Small intestine (tissue), 7 donors: ENCODE data around the gene C14orf132. TPM values are rescaled to one million over a fixed set of nuclear protein-coding genes. Genes with fewer than 3 reads are reported as not detected.
"Not testable (repeated sequence)": the region's sequence is repeated elsewhere in the genome, so short reads cannot be mapped to it uniquely, and the experiment has no call there.

Experiments
- DNase-seq, 2 donors: peaks; one replicate each; pipeline versions ENCODE4 v3.0.0 to v3.0.0-alpha.2; 2013
- FAIRE-seq: peaks from 2 replicates; lab custom pipeline; 2012; peaks lifted over from hg19 to GRCh38; lab: Jason Lieb, UNC
- H3K27ac ChIP-seq, 3 donors: one replicate each; pipeline ENCODE4 v1.5.1; 2013; ENCODE audit warnings: low read length in 2 of 3, mild to moderate bottlenecking in 2 of 3, control low read depth in 1 of 3, inconsistent platforms in 1 of 3, low read depth in 1 of 3, moderate library complexity in 1 of 3
- H3K27me3 ChIP-seq, 3 donors: one replicate each; pipeline ENCODE4 v1.6.1; 2013; ENCODE audit warnings: low read length in 3 of 3, inconsistent platforms in 1 of 3; ENCODE audit not compliant: control insufficient read depth in 3 of 3, insufficient read depth in 3 of 3
- H3K36me3 ChIP-seq, 3 donors: one replicate each; pipeline ENCODE4 v1.6.1; 2013; ENCODE audit warnings: low read length in 3 of 3, inconsistent platforms in 1 of 3, low read depth in 1 of 3, mild to moderate bottlenecking in 1 of 3, moderate library complexity in 1 of 3; ENCODE audit not compliant: control insufficient read depth in 3 of 3, insufficient read depth in 2 of 3
- H3K4me1 ChIP-seq, 3 donors: one replicate each; pipeline ENCODE4 v1.6.1; 2013; ENCODE audit warnings: low read length in 2 of 3, inconsistent platforms in 1 of 3, low read depth in 1 of 3, mild to moderate bottlenecking in 1 of 3, moderate library complexity in 1 of 3; ENCODE audit not compliant: control insufficient read depth in 3 of 3, insufficient read depth in 2 of 3
- H3K4me3 ChIP-seq, 3 donors: one replicate each; pipeline ENCODE4 v1.5.1; 2013; ENCODE audit warnings: low read length in 3 of 3, control low read depth in 1 of 3, inconsistent platforms in 1 of 3, low read depth in 1 of 3, mild to moderate bottlenecking in 1 of 3, moderate library complexity in 1 of 3
- H3K9me3 ChIP-seq, 2 donors: one replicate each; pipeline ENCODE4 v1.6.1; 2013; ENCODE audit warnings: low read depth in 1 of 2, low read length in 1 of 2; ENCODE audit not compliant: control insufficient read depth in 2 of 2, insufficient read depth in 1 of 2
- WGBS, 3 donors: extraction: QIAGEN DNeasy Blood & Tissue Kit; methylation state at CpG; one replicate each; pipeline ENCODE4 v1.1.7; 2013; 5-methylcytosine and 5-hydroxymethylcytosine counted together
- polyA plus RNA-seq, 4 donors: library from polyadenylated mRNA; stranded (reverse) in 3 of 4; unstranded in 1 of 4; fragments of 200-250 nt in 3 of 4; fragments of 120-200 nt in 1 of 4; gene quantifications; one replicate each; pipeline versions ENCODE4 v1.2.1 to v1.2.3, GENCODE V29; 2013
- donor health status: healthy with polysubstance abuse.
- donor health status: control.
- donor health status: control.
- donor health status: Bipolar disorder and iron deficiency.
- donor health status: healthy.

C14orf132 gene
- polyA plus RNA-seq, 4 donors = 0.45 to 10.1 (median 3.9) TPM

DNA sequence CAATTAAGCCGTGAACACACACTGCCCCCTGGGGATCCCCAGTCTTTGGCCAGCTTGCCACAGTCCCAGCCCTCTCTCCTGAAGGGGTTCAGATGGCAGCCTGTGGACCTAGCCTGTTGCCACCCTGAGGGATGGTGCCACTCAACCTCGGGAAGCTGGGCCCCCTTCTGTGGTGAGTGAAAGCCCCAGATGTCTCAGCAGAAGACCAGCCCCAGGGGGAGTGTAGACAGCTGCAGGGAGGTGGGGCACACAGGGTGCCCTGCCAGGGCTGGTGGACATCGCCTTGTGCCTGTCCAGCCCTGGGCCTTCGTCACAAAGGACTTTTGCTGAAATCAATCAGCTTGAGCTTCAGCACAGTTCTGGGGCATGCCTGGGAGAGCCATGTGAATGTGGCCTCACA is 32.4 kb downstream of the C14orf132 start:
- 79 to 89% (median 84%) methylated on average over 4 of the region's 4 CpGs for WGBS, 3 donors
- H3K27ac ChIP-seq = no peak overlapping the region
- FAIRE-seq = no peak
- H3K27me3 ChIP-seq = no peaks in the 10 kb centered on the region
- no peak overlapping the region for H3K4me3 ChIP-seq
- H3K9me3 ChIP-seq = no peaks in the 10 kb centered on the region
- no peak for DNase-seq
- no peaks in the 10 kb centered on the region for H3K4me1 ChIP-seq
- H3K36me3 ChIP-seq = no peaks in the 10 kb centered on the region

GRCh38 chr14:96072076-96072475 is 32.9 kb downstream of the C14orf132 start:
- H3K36me3 ChIP-seq = no peaks in the 10 kb centered on the region
- H3K27me3 ChIP-seq = no peaks in the 10 kb centered on the region
- H3K9me3 ChIP-seq = no peaks in the 10 kb centered on the region
- no peak overlapping the region for H3K4me3 ChIP-seq
- DNase-seq = no peak
- H3K27ac ChIP-seq = no peak overlapping the region
- H3K4me1 ChIP-seq = no peaks in the 10 kb centered on the region
- no peak for FAIRE-seq
- 83 to 92% (median 85%) methylated on average over 10 of the region's 10 CpGs for WGBS, 3 donors

DNA sequence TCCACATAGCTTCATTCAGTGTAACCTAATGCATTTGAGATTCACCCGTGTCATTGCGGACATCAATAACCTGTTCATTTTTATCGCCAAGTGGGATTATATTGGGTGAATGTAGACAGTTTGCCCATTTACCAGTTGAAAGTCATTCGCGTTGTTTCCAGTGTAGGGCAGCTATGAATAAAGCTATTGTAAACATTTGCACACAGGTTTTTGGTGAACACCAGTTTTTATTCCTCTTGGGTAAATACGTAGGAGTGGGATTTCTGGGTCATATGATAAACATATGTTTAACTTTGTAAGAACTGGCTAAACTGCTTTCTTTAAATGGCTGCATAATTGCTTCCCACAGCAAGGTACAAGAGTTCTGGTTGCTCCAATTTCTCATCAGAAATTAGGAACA is 33.6 kb downstream of the C14orf132 start:
- no peak for FAIRE-seq
- H3K4me1 ChIP-seq = no peaks in the 10 kb centered on the region
- no peak overlapping the region for H3K27ac ChIP-seq
- 77 to 87% (median 82%) methylated on average over 6 of the region's 6 CpGs for WGBS, 3 donors
- no peak for DNase-seq
- no peaks in the 10 kb centered on the region for H3K9me3 ChIP-seq
- no peak overlapping the region for H3K4me3 ChIP-seq
- no peaks in the 10 kb centered on the region for H3K36me3 ChIP-seq
- H3K27me3 ChIP-seq = no peaks in the 10 kb centered on the region

GRCh38 chr14:96073260-96074039 is 34.3 kb downstream of the C14orf132 start:
- H3K9me3 ChIP-seq, H3K4me3 ChIP-seq, H3K36me3 ChIP-seq, FAIRE-seq, H3K27ac ChIP-seq, H3K27me3 ChIP-seq, H3K4me1 ChIP-seq, DNase-seq: not testable (repeated sequence)
- 74 to 91% (median 91%) methylated on average over 4 of the region's 4 CpGs for WGBS, 3 donors

DNA sequence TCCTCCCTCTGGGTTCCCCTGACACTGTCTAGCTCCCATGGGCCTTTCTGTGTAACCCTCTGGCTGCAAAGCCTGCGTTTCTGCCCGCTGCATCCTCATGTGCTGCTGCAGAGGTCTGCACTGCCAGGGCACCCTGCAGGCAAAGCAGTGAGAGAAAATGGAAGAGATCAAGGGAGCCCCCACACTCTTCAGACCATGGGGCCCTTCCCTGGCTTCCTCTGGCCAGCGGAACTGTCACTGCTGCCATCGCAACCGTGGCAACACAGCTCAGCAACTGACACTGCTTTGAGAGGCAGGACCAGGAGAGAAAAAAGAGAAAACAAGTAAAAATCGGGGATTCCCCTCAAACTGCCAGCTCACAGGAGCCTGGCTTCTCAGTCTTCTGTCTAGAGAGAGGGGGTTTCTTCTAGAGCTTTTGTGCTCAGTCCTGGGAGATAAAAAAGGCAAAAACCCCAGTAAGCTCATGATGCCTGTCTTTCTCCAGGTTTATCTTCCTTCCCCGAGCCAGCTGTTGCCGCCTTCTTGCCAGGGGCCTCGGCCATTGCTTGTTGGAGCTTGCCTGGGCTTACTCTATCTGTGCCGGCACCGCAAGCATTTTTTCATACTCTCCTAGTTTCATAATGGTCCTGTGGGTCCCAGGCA is 38.9 kb downstream of the C14orf132 start:
- H3K4me1 ChIP-seq = no peaks in the 10 kb centered on the region
- DNase-seq = no peak
- H3K27ac ChIP-seq = no peak overlapping the region
- no peaks in the 10 kb centered on the region for H3K9me3 ChIP-seq
- 66 to 73% (median 71%) methylated on average over 11 of the region's 11 CpGs for WGBS, 3 donors
- peaks cover 0 to 2% (median 0%) of the 10 kb centered on the region in 3 donors for H3K36me3 ChIP-seq
- no peak for FAIRE-seq
- peaks cover 0 to 9% (median 0%) of the 10 kb centered on the region in 3 donors for H3K27me3 ChIP-seq
- no peak overlapping the region for H3K4me3 ChIP-seq

DNA sequence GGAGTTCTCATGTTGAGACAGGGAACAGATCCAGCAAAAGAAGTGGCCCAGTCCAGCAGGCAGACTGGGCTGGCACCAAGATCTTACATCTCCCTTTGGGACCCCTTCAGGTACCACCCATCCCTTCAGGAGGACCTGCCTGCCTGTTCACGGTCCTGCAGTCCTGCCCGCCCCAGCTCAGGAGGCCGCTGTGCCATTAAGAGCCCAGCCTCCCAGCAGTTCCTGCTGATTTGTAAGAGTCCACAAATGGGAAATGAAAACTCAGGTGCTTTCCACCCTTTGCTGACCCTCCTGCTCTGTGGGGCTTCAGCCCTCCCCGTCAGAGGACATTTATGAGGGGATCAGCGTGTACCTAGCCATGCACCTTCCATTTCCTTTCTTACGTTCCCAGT is 39.5 kb downstream of the C14orf132 start:
- FAIRE-seq (no peak), DNase-seq (no peak)
- Histone ChIP-seq H3K4me1 (no peaks in the 10 kb centered on the region), H3K27ac (no peak overlapping the region), H3K4me3 (no peak overlapping the region), H3K9me3 (no peaks in the 10 kb centered on the region), H3K36me3 (peaks cover 0 to 2% (median 0%) of the 10 kb centered on the region in 3 donors), H3K27me3 (peaks cover 0 to 9% (median 0%) of the 10 kb centered on the region in 3 donors)
- 59 to 83% (median 79%) methylated on average over 6 of the region's 6 CpGs for WGBS, 3 donors

DNA sequence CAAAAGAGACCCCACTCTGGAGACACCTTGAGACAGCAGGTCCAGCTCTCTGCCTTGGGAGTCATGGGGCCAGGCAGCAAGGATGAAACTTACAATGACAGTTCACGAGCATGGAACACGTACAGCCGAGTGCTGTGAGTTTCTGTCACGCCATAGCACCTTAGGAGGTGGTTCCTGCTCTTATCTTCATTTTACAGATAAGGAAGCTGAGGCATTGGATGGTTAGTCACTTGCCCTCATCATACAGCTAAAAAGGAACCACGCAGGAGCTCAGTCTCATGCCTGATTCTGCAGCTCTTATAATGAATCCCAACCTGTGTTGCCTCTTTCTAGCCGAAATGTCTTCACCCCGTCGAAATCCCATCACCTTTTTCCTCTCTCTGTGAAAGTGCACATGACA is 39.9 kb downstream of the C14orf132 start:
- H3K9me3 ChIP-seq = no peaks in the 10 kb centered on the region
- H3K36me3 ChIP-seq = peaks cover 0 to 2% (median 0%) of the 10 kb centered on the region in 3 donors
- no peak overlapping the region for H3K27ac ChIP-seq
- FAIRE-seq (no peak), DNase-seq (peak in 1 of 2 donors; percentile 26)
- H3K4me1 ChIP-seq = no peaks in the 10 kb centered on the region
- H3K4me3 ChIP-seq = no peak overlapping the region
- WGBS, 3 donors = 34 to 62% (median 45%) methylated on average over 8 of the region's 8 CpGs
- peaks cover 0 to 9% (median 0%) of the 10 kb centered on the region in 3 donors for H3K27me3 ChIP-seq

GRCh38 chr14:96080571-96080970 is 41.4 kb downstream of the C14orf132 start:
- DNase-seq (no peak), FAIRE-seq (no peak)
- no peak overlapping the region for H3K4me3 ChIP-seq
- no peak overlapping the region for H3K27ac ChIP-seq
- peaks cover 0 to 2% (median 0%) of the 10 kb centered on the region in 3 donors for H3K36me3 ChIP-seq
- H3K27me3 ChIP-seq = peaks cover 0 to 9% (median 0%) of the 10 kb centered on the region in 3 donors
- no peaks in the 10 kb centered on the region for H3K4me1 ChIP-seq
- H3K9me3 ChIP-seq = no peaks in the 10 kb centered on the region
- WGBS, 3 donors = 83 to 89% (median 87%) methylated on average over 10 of the region's 10 CpGs
